Psoas muscle (tissue), 8 donors: ENCODE measurements around the gene VPS37C. TPM values are rescaled to one million over a fixed set of nuclear protein-coding genes. Genes with fewer than 3 reads are reported as not detected.

ENCODE experiments used
- ATAC-seq, 4 donors: fragments of 200-7000 bp; cut with Tn5 transposase; one replicate each; pipeline ENCODE4 v1.9.1; 2020; ENCODE audit warnings: moderate library complexity in 3 of 4, mild to moderate bottlenecking in 2 of 4
- DNase-seq, 2 donors: peaks; one replicate each; pipeline ENCODE4 v3.0.0-alpha.2; 2020
- H3K27ac ChIP-seq: fragments of 200-600 bp; one replicate; pipeline ENCODE4 v1.8.0; 2022
- H3K27me3 ChIP-seq, 3 donors: fragments of 200-600 bp in 1 of 3; one replicate each; pipeline versions ENCODE4 v1.6.1 to v1.8.0; 2013 to 2022; ENCODE audit warnings: low read length in 2 of 3, mild to moderate bottlenecking in 2 of 3, moderate library complexity in 1 of 3; ENCODE audit not compliant: insufficient read depth in 3 of 3
- H3K36me3 ChIP-seq, 2 donors: fragments of 200-600 bp in 1 of 2; one replicate each; pipeline versions ENCODE4 v1.6.1 to v1.8.0; 2013 to 2022; ENCODE audit warnings: low read depth in 1 of 2, mild to moderate bottlenecking in 1 of 2, moderate library complexity in 1 of 2; ENCODE audit not compliant: insufficient read depth in 1 of 2
- H3K4me1 ChIP-seq: fragments of 200-600 bp; one replicate; pipeline ENCODE4 v1.8.0; 2022
- H3K4me3 ChIP-seq: fragments of 200-600 bp; one replicate; pipeline ENCODE4 v1.8.0; 2022; ENCODE audit warnings: mild to moderate bottlenecking
- H3K9me3 ChIP-seq: fragments of 200-600 bp; one replicate; pipeline ENCODE4 v1.8.0; 2022
- CTCF ChIP-seq: fragments of 200-600 bp; IDR thresholded peaks from one replicate; pipeline ENCODE4 v1.8.0; 2022; ENCODE audit warnings: antibody characterized with exemption
- WGBS, 3 donors: extraction: QIAGEN DNeasy Blood & Tissue Kit; methylation state at CpG; one replicate each; pipeline versions ENCODE4 v1.1.6 to v1.1.7; 2013; 5-methylcytosine and 5-hydroxymethylcytosine counted together
- intact Hi-C, 2 donors: fragments of 100-400 bp; cut with DNase I; formaldehyde crosslinking; loops; one replicate each; pipeline versions ENCODE4 v1.11.0 to v1.14.2; 2022
- polyA plus RNA-seq, 3 donors: library from polyadenylated mRNA; stranded (reverse); fragments of 200-250 nt; gene quantifications; one replicate each; pipeline ENCODE4 v1.2.3, GENCODE V29; 2013
- total RNA-seq, 4 donors: library from RNA; stranded (reverse); fragmentation: NEBNext Ultra II Directional in 2 of 4; extraction: Animal tissue kit (Norgen Biotek cat#: 25700) in 2 of 4; gene quantifications; one replicate each; pipeline versions ENCODE4 v1.2.1 to v1.2.4, GENCODE V29; 2021 to 2023
- donor health status: healthy with polysubstance abuse.
- donor health status: DM: no; HTN: no; CAD: no; lungs with moderate emphysema.
- donor health status: Bipolar disorder and iron deficiency.
- donor health status: healthy.
- donor health status: DM: yes; HTN: yes; CAD: no.
- donor health status: DM: no; HTN: no; CAD: no.
- donor health status: DM: no; HTN: no; CAD: no.
- donor health status: DM: yes; HTN: yes; CAD: no.

VPS37C gene
- total and polyA plus RNA-seq, 7 donors, result 16.9 to 39.8 (median 25.6) TPM

- Histone ChIP-seq H3K4me1 (no peaks in the 10 kb centered on the region), H3K36me3 (no peaks in the 10 kb centered on the region), H3K27ac (no peak overlapping the region), H3K9me3 (no peaks in the 10 kb centered on the region), H3K4me3 (no peak overlapping the region), H3K27me3 (no peaks in the 10 kb centered on the region)
- WGBS, 3 donors, result 85 to 90% (median 87%) methylated on average over 7 of the region's 7 CpGs
- TF ChIP-seq CTCF, result no peak
- intact Hi-C loops, result no loop called here
- DNase-seq (no peak), ATAC-seq (no peak)
Measured at GRCh38 chr11:61106296-61106695, 54.9 kb downstream of the VPS37C start.

DNA sequence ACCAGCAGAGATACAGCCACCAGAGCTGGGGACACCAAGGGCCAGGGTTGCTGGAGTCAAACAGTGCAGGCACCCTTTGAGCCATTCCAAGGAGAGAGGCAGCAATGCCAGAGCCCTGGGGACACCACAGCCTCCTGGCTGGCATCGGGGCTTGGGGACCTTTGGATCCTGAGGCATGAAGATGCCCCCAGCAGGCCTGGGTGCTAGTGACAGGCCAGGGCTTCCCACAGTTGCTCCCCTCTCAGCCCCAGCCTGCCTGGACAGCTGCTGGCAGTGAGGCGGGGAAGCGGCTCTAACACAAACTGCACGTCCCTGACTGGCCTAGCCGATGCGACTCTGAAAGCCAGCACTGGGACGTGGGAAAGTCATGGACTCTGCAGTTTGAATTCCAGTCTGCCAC is 56.3 kb downstream of the VPS37C start:
- no peak overlapping the region for H3K4me3 ChIP-seq
- no peaks in the 10 kb centered on the region for H3K27me3 ChIP-seq
- no peaks in the 10 kb centered on the region for H3K4me1 ChIP-seq
- ATAC-seq (no peak), DNase-seq (no peak)
- TF ChIP-seq CTCF, result no peak
- WGBS, 3 donors, result 73 to 79% (median 73%) methylated on average over 7 of the region's 7 CpGs
- no peaks in the 10 kb centered on the region for H3K36me3 ChIP-seq
- H3K9me3 ChIP-seq, result no peaks in the 10 kb centered on the region
- intact Hi-C loops, result no loop called here
- H3K27ac ChIP-seq, result no peak overlapping the region

- no peak overlapping the region for H3K27ac ChIP-seq
- intact Hi-C loops, result no loop called here
Measured at GRCh38 chr11:61103851-61104423, 57.3 kb downstream of the VPS37C start.

GRCh38 chr11:61102667-61103571 is 58.3 kb downstream of the VPS37C start:
- Histone ChIP-seq H3K36me3 (no peaks in the 10 kb centered on the region), H3K27me3 (no peaks in the 10 kb centered on the region), H3K9me3 (no peaks in the 10 kb centered on the region), H3K4me3 (no peak overlapping the region), H3K27ac (no peak overlapping the region), H3K4me1 (no peaks in the 10 kb centered on the region)
- ATAC-seq, result no peak
- intact Hi-C loops, result no loop called here
- TF ChIP-seq CTCF, result no peak
- 73 to 80% (median 78%) methylated on average over 21 of the region's 21 CpGs for WGBS, 3 donors
- DNase-seq, result no peak

More at GRCh38 chr11:61103851-61104423, 57.3 kb downstream of the VPS37C start:
- Histone ChIP-seq H3K36me3 (no peaks in the 10 kb centered on the region), H3K4me1 (no peaks in the 10 kb centered on the region), H3K4me3 (no peak overlapping the region), H3K9me3 (no peaks in the 10 kb centered on the region), H3K27me3 (no peaks in the 10 kb centered on the region)
- ATAC-seq (no peak), DNase-seq (no peak)
- WGBS, 3 donors, result 82 to 92% (median 91%) methylated on average over 3 of the region's 3 CpGs
- TF ChIP-seq CTCF, result no peak
